Retinal pigment epithelial cell (primary cell): ENCODE data around the gene PYGB.
A peak's percentile ranks its signal among the peaks of the same experiment; 100 is the strongest.
"Not testable (repeated sequence)": the region's sequence is repeated elsewhere in the genome, so short reads cannot be mapped to it uniquely, and the experiment has no call there.

Source experiments
- DNase-seq: peaks from one replicate; pipeline ENCODE4 v3.0.0-alpha.2; 2010; ENCODE audit warnings: low read depth
- H3K4me3 ChIP-seq: 2 replicates; pipeline ENCODE4 v1.5.1; 2011; ENCODE audit warnings: mild to moderate bottlenecking, low read length, control low read depth, moderate library complexity
- CTCF ChIP-seq: conservative IDR thresholded peaks from 2 replicates; pipeline ENCODE4 v1.5.1; 2011; ENCODE audit warnings: low read depth, low read length, control low read depth, inconsistent platforms

The PYGB gene

GRCh38 chr20:25310921-25311728, 63.2 kb downstream of the PYGB start:
- TF ChIP-seq CTCF, result no peak
- DNase-seq, result no peak
- no peak overlapping the region for H3K4me3 ChIP-seq

GRCh38 chr20:25312716-25313115, 64.8 kb downstream of the PYGB start:
- not testable (repeated sequence) for DNase-seq, H3K4me3 ChIP-seq

- no peak overlapping the region for H3K4me3 ChIP-seq
Measured at GRCh38 chr20:25313593-25313992, 65.7 kb downstream of the PYGB start.

GRCh38 chr20:25314497-25315417, 66.9 kb downstream of the PYGB start:
- TF ChIP-seq CTCF, result peak; percentile 36
- H3K4me3 ChIP-seq, result no peak overlapping the region
- no peak for DNase-seq

More at GRCh38 chr20:25313593-25313992, 65.7 kb downstream of the PYGB start:
- no peak for TF ChIP-seq CTCF
- DNase-seq, result no peak

GRCh38 chr20:25315418-25316210, 67.7 kb downstream of the PYGB start:
- no peak for TF ChIP-seq CTCF
- no peak for DNase-seq
- no peak overlapping the region for H3K4me3 ChIP-seq

- no peak overlapping the region for H3K4me3 ChIP-seq
- no peak for DNase-seq
- no peak for TF ChIP-seq CTCF
Measured at GRCh38 chr20:25316506-25317190, 68.8 kb downstream of the PYGB start.
